IPS DF 6.9 (cell line): ENCODE results near the gene RTCB.
"Not testable (repeated sequence)": the region's sequence is repeated elsewhere in the genome, so short reads cannot be mapped to it uniquely, and the experiment has no call there.

Experiments used
- DNase-seq: peaks from one replicate; pipeline ENCODE4 v3.0.0-alpha.2; 2013; ENCODE audit warnings: low read depth, low spot score
- H3K27ac ChIP-seq: one replicate; pipeline ENCODE4 v1.5.1; 2013; ENCODE audit warnings: low read length, control low read depth
- H3K27me3 ChIP-seq: 2 replicates; pipeline ENCODE4 v1.6.1; 2013; ENCODE audit warnings: mild to moderate bottlenecking, low read length; ENCODE audit not compliant: control insufficient read depth, insufficient read depth
- H3K36me3 ChIP-seq: 2 replicates; pipeline ENCODE4 v1.6.1; 2013; ENCODE audit warnings: low read length; ENCODE audit not compliant: control insufficient read depth, insufficient read depth
- H3K4me1 ChIP-seq: 2 replicates; pipeline ENCODE4 v1.6.1; 2013; ENCODE audit warnings: low read length; ENCODE audit not compliant: control insufficient read depth, insufficient read depth
- H3K4me3 ChIP-seq: 2 replicates; pipeline ENCODE4 v1.5.1; 2013; ENCODE audit warnings: mild to moderate bottlenecking, low read length
- H3K9me3 ChIP-seq: 2 replicates; pipeline ENCODE4 v1.6.1; 2013; ENCODE audit warnings: low read length, inconsistent platforms; ENCODE audit not compliant: control insufficient read depth, insufficient read depth
- WGBS: extraction: QIAGEN DNeasy Blood & Tissue Kit; methylation state at CpG from one replicate; pipeline ENCODE4 v1.1.7; 2013; ENCODE audit warnings: mixed read lengths, missing lambda C conversion rate; ENCODE audit not compliant: insufficient read length, insufficient coverage; 5-methylcytosine and 5-hydroxymethylcytosine counted together

RTCB gene

GRCh38 chr22:32360096-32360495, 52.0 kb downstream of the RTCB start:
- not testable (repeated sequence) for H3K4me3 ChIP-seq, H3K9me3 ChIP-seq, H3K4me1 ChIP-seq, H3K27me3 ChIP-seq, H3K36me3 ChIP-seq, H3K27ac ChIP-seq, DNase-seq
- WGBS, result no CpG with 5 or more reads among the region's 11 CpGs

- H3K9me3 ChIP-seq, H3K27ac ChIP-seq, H3K36me3 ChIP-seq, H3K4me1 ChIP-seq, DNase-seq, H3K4me3 ChIP-seq, H3K27me3 ChIP-seq: not testable (repeated sequence)
- no CpG with 5 or more reads among the region's 9 CpGs for WGBS
Measured at GRCh38 chr22:32357567-32357966, 54.5 kb downstream of the RTCB start, which contains the start of gene RFPL3. Gene RFPL3, plus strand, starts transcription at chr22:32357867. Its CDS starts 205 bp downstream, at chr22:32358072.

GRCh38 chr22:32355760-32356159, 56.3 kb downstream of the RTCB start:
- Histone ChIP-seq H3K27me3 (no peaks in the 10 kb centered on the region), H3K9me3 (no peaks in the 10 kb centered on the region), H3K4me1 (peaks cover 4% of the 10 kb centered on the region), H3K27ac (no peak overlapping the region), H3K4me3 (no peak overlapping the region), H3K36me3 (no peaks in the 10 kb centered on the region; the same call in 1 of the 2 replicates)
- peak; percentile 41 for DNase-seq
- WGBS, result no CpG with 5 or more reads among the region's 3 CpGs

GRCh38 chr22:32354360-32355351, 57.4 kb downstream of the RTCB start:
- Histone ChIP-seq H3K4me1 (peaks cover 4% of the 10 kb centered on the region), H3K36me3 (no peaks in the 10 kb centered on the region; the same call in 1 of the 2 replicates), H3K9me3 (no peaks in the 10 kb centered on the region), H3K27me3 (no peaks in the 10 kb centered on the region), H3K4me3 (no peak overlapping the region), H3K27ac (no peak overlapping the region)
- DNase-seq, result no peak
- WGBS, result no CpG with 5 or more reads among the region's 30 CpGs

GRCh38 chr22:32353840-32354239, 58.2 kb downstream of the RTCB start:
- Histone ChIP-seq H3K4me1 (peaks cover 4% of the 10 kb centered on the region), H3K27me3 (no peaks in the 10 kb centered on the region), H3K9me3 (no peaks in the 10 kb centered on the region), H3K4me3 (no peak overlapping the region), H3K36me3 (no peaks in the 10 kb centered on the region; the same call in 1 of the 2 replicates), H3K27ac (no peak overlapping the region)
- no peak for DNase-seq
- WGBS, result no CpG with 5 or more reads among the region's 19 CpGs

DNA sequence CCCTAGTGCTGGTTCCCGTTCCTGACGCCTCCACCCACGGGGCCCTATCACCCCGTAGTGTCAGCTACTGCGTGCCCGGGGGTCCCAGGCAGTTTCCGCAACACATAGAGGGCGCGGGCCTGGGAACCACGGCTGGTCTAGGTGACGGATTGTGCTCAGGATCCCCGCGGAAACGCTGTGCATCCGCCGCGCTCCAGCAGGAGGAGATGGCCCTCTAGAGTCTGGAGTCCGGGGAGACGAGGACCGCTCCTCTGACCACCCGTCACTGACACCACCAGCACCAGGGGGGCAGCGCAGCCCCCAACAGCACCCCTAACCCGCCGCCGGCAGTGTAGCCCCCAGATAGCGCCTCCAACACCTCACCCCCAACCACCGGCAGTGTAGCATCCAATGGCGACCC, 58.8 kb downstream of the RTCB start:
- Histone ChIP-seq H3K4me1 (peaks cover 4% of the 10 kb centered on the region), H3K27me3 (no peaks in the 10 kb centered on the region), H3K9me3 (no peaks in the 10 kb centered on the region), H3K4me3 (no peak overlapping the region), H3K36me3 (no peaks in the 10 kb centered on the region; the same call in 1 of the 2 replicates), H3K27ac (no peak overlapping the region)
- no peak for DNase-seq
- no CpG with 5 or more reads among the region's 28 CpGs for WGBS

- Histone ChIP-seq H3K36me3 (no peaks in the 10 kb centered on the region; the same call in 1 of the 2 replicates), H3K27me3 (no peaks in the 10 kb centered on the region), H3K27ac (no peak overlapping the region), H3K4me1 (peaks cover 4% of the 10 kb centered on the region), H3K4me3 (no peak overlapping the region), H3K9me3 (no peaks in the 10 kb centered on the region)
- DNase-seq, result no peak
- WGBS, result no CpG with 5 or more reads among the region's 14 CpGs
Measured at GRCh38 chr22:32352681-32353080, 59.4 kb downstream of the RTCB start.

- not testable (repeated sequence) for DNase-seq, H3K4me3 ChIP-seq, H3K27ac ChIP-seq, H3K4me1 ChIP-seq, H3K9me3 ChIP-seq, H3K36me3 ChIP-seq, H3K27me3 ChIP-seq
- WGBS, result no CpG with 5 or more reads among the region's 1 CpG
Measured at GRCh38 chr22:32351875-32352274, 60.2 kb downstream of the RTCB start.

- H3K27me3 ChIP-seq, result peaks cover under 1% of the 10 kb centered on the region; the same call in 1 of the 2 replicates
- no peak overlapping the region for H3K27ac ChIP-seq
- H3K4me3 ChIP-seq, result no peak overlapping the region
- DNase-seq, result no peak
- H3K4me1 ChIP-seq, result no peaks in the 10 kb centered on the region
- no peaks in the 10 kb centered on the region for H3K36me3 ChIP-seq
- no peaks in the 10 kb centered on the region for H3K9me3 ChIP-seq
- no CpG with 5 or more reads among the region's 6 CpGs for WGBS
Measured at GRCh38 chr22:32348031-32348611, 63.9 kb downstream of the RTCB start.

GRCh38 chr22:32343941-32344340, 68.1 kb downstream of the RTCB start:
- Histone ChIP-seq H3K27me3 (peaks cover 1% of the 10 kb centered on the region; the same call in 1 of the 2 replicates), H3K4me1 (no peaks in the 10 kb centered on the region), H3K4me3 (no peak overlapping the region), H3K9me3 (no peaks in the 10 kb centered on the region), H3K27ac (no peak overlapping the region), H3K36me3 (no peaks in the 10 kb centered on the region)
- DNase-seq, result no peak
- no CpG with 5 or more reads among the region's 5 CpGs for WGBS
